Neuronal stem cell (in vitro differentiated cells): ENCODE data around the gene RABGAP1.

Experiments
- DNase-seq: peaks from one replicate; pipeline ENCODE4 v3.0.0-alpha.2; 2013; ENCODE audit warnings: low spot score
- H2AFZ ChIP-seq: one replicate; pipeline ENCODE4 v1.6.1; 2013; ENCODE audit warnings: mild to moderate bottlenecking, low read length, inconsistent platforms
- H2AK5ac ChIP-seq: 2 replicates; pipeline ENCODE4 v1.6.1; 2013; ENCODE audit warnings: low read depth, mild to moderate bottlenecking, inconsistent platforms, low read length, moderate library complexity, mixed read lengths
- H2BK120ac ChIP-seq: 2 replicates; pipeline ENCODE4 v1.6.1; 2013; ENCODE audit warnings: low read depth, mild to moderate bottlenecking, inconsistent platforms, low read length, moderate library complexity, mixed read lengths
- H2BK12ac ChIP-seq: one replicate; pipeline ENCODE4 v1.6.1; 2013; ENCODE audit warnings: low read length, inconsistent platforms
- H2BK15ac ChIP-seq: 2 replicates; pipeline ENCODE4 v1.6.1; 2013; ENCODE audit warnings: mild to moderate bottlenecking, low read length, inconsistent platforms, mixed read lengths
- H2BK5ac ChIP-seq: one replicate; pipeline ENCODE4 v1.6.1; 2013; ENCODE audit warnings: inconsistent platforms, mild to moderate bottlenecking, low read length, moderate library complexity
- H3K14ac ChIP-seq: one replicate; pipeline ENCODE4 v1.6.1; 2013; ENCODE audit warnings: low read length, inconsistent platforms
- H3K18ac ChIP-seq: 2 replicates; pipeline ENCODE4 v1.6.1; 2013; ENCODE audit warnings: low read length, inconsistent platforms
- H3K23ac ChIP-seq: 2 replicates; pipeline ENCODE4 v1.6.1; 2013; ENCODE audit warnings: low read depth, mild to moderate bottlenecking, mixed read lengths, low read length, inconsistent platforms; ENCODE audit not compliant: poor library complexity
- H3K27ac ChIP-seq: replicated peaks from 3 replicates; pipeline ENCODE4 v1.5.1; 2013; ENCODE audit warnings: low read length, inconsistent platforms
- H3K27me3 ChIP-seq, 3 experiments: 2 replicates each; pipeline ENCODE4 v1.6.1; 2013; ENCODE audit warnings: low read length in 3 of 3, mild to moderate bottlenecking in 2 of 3, inconsistent platforms in 1 of 3, low read depth in 1 of 3, mixed read lengths in 1 of 3, moderate library complexity in 1 of 3; ENCODE audit not compliant: control insufficient read depth in 3 of 3, insufficient read depth in 3 of 3
- H3K36me3 ChIP-seq, 2 donors: replicated peaks in 1 of 2; 2 replicates each; pipeline ENCODE4 v1.6.1; 2013; ENCODE audit warnings: low read length in 2 of 2; ENCODE audit not compliant: control insufficient read depth in 2 of 2, insufficient read depth in 2 of 2
- H3K4ac ChIP-seq: 2 replicates; pipeline ENCODE4 v1.6.1; 2013; ENCODE audit warnings: inconsistent platforms, mild to moderate bottlenecking, low read length, moderate library complexity
- H3K4me1 ChIP-seq, 2 donors: 1 replicate in 1 of 2; 2 replicates in 1 of 2; pipeline ENCODE4 v1.6.1; 2013; ENCODE audit warnings: low read length in 2 of 2, low read depth in 1 of 2; ENCODE audit not compliant: control insufficient read depth in 2 of 2, insufficient read depth in 1 of 2
- H3K4me2 ChIP-seq: one replicate; pipeline ENCODE4 v1.6.1; 2013; ENCODE audit warnings: mild to moderate bottlenecking, low read length, inconsistent platforms; ENCODE audit not compliant: insufficient read depth, poor library complexity, severe bottlenecking
- H3K4me3 ChIP-seq, 2 donors: 2 replicates each; pipeline ENCODE4 v1.5.1; 2013; ENCODE audit warnings: low read length in 2 of 2, mild to moderate bottlenecking in 2 of 2, inconsistent platforms in 1 of 2, moderate library complexity in 1 of 2
- H3K79me1 ChIP-seq: one replicate; pipeline ENCODE4 v1.6.1; 2013; ENCODE audit warnings: low read depth, mild to moderate bottlenecking, inconsistent platforms, low read length, moderate library complexity
- H3K9ac ChIP-seq: one replicate; pipeline ENCODE4 v1.6.1; 2013; ENCODE audit warnings: mild to moderate bottlenecking, low read depth, low read length, inconsistent platforms; ENCODE audit not compliant: poor library complexity
- H3K9me3 ChIP-seq, 2 donors: replicated peaks in 1 of 2; 2 replicates each; pipeline versions ENCODE3 to v1.6.1; 2013; ENCODE audit warnings: low read length in 2 of 2, mild to moderate bottlenecking in 2 of 2, inconsistent platforms in 1 of 2, low read depth in 1 of 2, mixed read lengths in 1 of 2, moderate library complexity in 1 of 2; ENCODE audit not compliant: control insufficient read depth in 2 of 2, insufficient read depth in 1 of 2
- H4K8ac ChIP-seq: one replicate; pipeline ENCODE4 v1.6.1; 2013; ENCODE audit warnings: low read depth, mild to moderate bottlenecking, inconsistent platforms, low read length, moderate library complexity
- H4K91ac ChIP-seq: one replicate; pipeline ENCODE4 v1.6.1; 2013; ENCODE audit warnings: low read length, low read depth, mild to moderate bottlenecking, inconsistent platforms; ENCODE audit not compliant: poor library complexity
- WGBS, 2 donors: extraction: QIAGEN DNeasy Blood & Tissue Kit; methylation state at CpG; one replicate each; pipeline ENCODE4 v1.1.7; 2013; ENCODE audit warnings: missing lambda C conversion rate in 2 of 2, mixed read lengths in 1 of 2; ENCODE audit not compliant: insufficient read length in 2 of 2, insufficient replicate concordance in 1 of 2; ENCODE audit errors: extremely low coverage in 2 of 2; 5-methylcytosine and 5-hydroxymethylcytosine counted together

RABGAP1 gene

DNA sequence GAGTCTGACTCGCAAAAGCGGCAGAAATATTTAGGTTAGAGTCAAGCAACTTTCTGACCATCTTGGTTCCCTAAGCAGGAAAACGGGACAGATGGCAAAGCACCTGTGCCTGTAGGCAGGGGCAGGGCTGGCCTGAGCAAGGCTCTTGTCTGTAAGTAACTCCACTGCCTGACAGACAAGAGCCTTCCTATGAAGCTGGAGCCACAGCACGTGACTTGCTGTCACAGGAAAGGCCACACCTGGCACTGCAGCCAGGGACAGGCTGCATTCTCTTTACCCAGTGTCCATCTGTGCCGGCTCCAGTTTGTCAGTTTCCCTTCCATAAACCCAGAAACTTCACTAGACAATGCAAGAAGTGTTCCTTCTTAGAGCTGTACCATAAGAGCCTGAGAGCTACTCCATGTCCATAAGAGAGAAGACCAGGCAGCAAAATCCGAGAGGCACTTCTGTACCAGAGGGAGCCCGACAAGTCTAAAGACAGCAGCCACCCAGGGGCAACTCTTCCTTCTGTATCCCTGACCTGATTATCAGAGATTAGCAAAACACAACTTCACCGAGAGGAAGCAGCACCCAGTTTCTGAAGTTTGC, 170.7 kb downstream of the RABGAP1 start:
- no peak for DNase-seq
- Histone ChIP-seq H3K27me3 (no peaks in the 10 kb centered on the region), H3K4me3 (no peak overlapping the region), H2AFZ (no peak overlapping the region), H3K18ac (peak overlapping the region; percentile 30), H2AK5ac (no peak overlapping the region), H3K27ac (peak overlapping the region; percentile 7), H2BK15ac (no peak overlapping the region), H2BK12ac (no peak overlapping the region), H3K23ac (no peak overlapping the region), H2BK5ac (no peak overlapping the region), H3K9me3 (no peaks in the 10 kb centered on the region), H3K4me1 (peaks cover 0 to 3% of the 10 kb centered on the region in 2 donors), H4K8ac (no peak overlapping the region), H3K36me3 (peaks cover 27 to 77% of the 10 kb centered on the region in 2 donors), H3K14ac (no peak overlapping the region), H3K79me1 (no peaks in the 10 kb centered on the region), H3K4me2 (no peak overlapping the region), H3K9ac (no peak overlapping the region), H2BK120ac (no peak overlapping the region), H3K4ac (no peak overlapping the region), H4K91ac (no peak overlapping the region)
- no CpG with 5 or more reads among the region's 8 CpGs for WGBS, 2 donors

DNA sequence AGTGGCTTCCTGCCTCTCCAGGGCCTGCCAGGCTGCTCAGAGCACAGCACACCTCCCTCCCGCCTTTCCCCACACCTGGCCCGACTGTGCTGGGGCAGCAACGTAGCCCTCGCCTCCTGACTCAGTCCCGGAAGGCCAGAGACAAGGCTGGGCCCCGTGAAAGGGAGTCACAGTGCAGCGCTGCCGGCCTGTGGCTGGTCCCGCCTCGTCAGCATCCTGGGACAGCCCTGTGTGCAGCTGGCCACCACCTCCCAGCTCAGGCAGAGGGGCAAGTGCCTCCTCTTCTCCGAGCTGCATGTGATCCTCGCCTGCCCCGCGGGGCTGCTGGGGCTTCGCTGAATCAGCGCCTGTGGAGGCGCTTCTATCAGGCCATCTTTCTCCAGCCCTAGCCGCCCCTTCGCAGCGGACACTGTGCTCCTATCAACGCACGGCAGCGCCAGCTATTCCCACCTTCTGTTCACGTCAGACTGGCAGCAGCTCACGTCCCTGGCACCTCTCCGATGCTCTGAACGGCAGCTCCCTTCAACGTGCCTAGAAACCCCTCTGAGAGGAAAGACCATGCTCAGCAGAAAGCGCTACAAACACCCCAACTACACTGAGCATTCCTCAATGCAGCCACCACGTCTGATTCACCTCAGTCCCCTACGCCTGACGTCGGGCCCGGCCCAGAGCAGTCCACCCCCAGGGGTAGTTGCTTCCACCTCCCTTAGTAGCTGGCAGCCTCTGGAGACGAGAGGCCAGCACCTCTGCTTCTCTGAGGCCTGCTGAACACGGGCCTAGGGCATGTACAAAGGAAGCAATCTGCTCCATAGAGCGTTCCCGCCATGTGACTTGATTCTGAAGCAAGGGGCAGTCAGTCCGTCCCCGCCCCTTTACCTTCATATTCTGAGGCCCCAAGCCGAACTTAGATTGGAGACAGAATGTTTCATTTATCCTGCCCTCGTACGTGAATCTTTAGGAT, 171.5 kb downstream of the RABGAP1 start:
- no peak overlapping the region for H3K4ac ChIP-seq
- H3K23ac ChIP-seq = peak overlapping the region; percentile 77
- no peak overlapping the region for H2AFZ ChIP-seq
- H3K4me3 ChIP-seq = no peak overlapping the region
- H3K18ac ChIP-seq = peak overlapping the region; percentile 84
- H3K14ac ChIP-seq = no peak overlapping the region
- H2BK12ac ChIP-seq = no peak overlapping the region
- H4K8ac ChIP-seq = no peak overlapping the region
- H3K4me1 ChIP-seq = peaks cover 0 to 3% of the 10 kb centered on the region in 2 donors
- peak overlapping the region; percentile 49 for H2AK5ac ChIP-seq
- H4K91ac ChIP-seq = no peak overlapping the region
- H2BK15ac ChIP-seq = no peak overlapping the region
- no peak overlapping the region for H3K4me2 ChIP-seq
- peak overlapping the region; percentile 54 for H3K9ac ChIP-seq
- no peaks in the 10 kb centered on the region for H3K9me3 ChIP-seq
- H3K27ac ChIP-seq = no peak overlapping the region
- H2BK5ac ChIP-seq = no peak overlapping the region
- peaks cover 23 to 70% of the 10 kb centered on the region in 2 donors for H3K36me3 ChIP-seq
- no peaks in the 10 kb centered on the region for H3K27me3 ChIP-seq
- DNase-seq = no peak
- H2BK120ac ChIP-seq = no peak overlapping the region
- H3K79me1 ChIP-seq = no peaks in the 10 kb centered on the region
- no CpG with 5 or more reads among the region's 43 CpGs for WGBS, 2 donors

DNA sequence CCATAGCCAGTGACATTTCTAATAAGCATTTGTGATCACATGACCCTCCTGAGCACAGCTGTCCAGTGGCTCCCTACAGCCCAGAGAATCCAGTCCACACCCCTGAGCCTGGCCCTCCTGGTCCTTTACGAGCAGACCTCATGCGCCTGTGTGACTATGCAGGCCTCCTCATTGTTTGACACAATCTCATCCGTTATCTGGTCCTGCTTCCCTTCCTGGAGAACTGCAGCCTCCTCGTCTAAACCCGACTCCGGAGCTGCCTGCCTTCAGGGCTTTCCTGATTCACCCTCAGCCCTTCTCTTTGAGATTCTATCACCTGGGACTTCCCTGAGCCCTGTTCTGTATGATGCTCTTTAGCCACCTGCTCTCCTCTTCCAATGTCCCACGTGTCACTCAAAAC, 172.4 kb downstream of the RABGAP1 start:
- Histone ChIP-seq H3K9me3 (no peaks in the 10 kb centered on the region), H4K91ac (no peak overlapping the region), H2BK12ac (no peak overlapping the region), H3K4me2 (no peak overlapping the region), H2AFZ (no peak overlapping the region), H3K27me3 (no peaks in the 10 kb centered on the region), H2BK15ac (no peak overlapping the region), H2AK5ac (no peak overlapping the region), H3K4ac (no peak overlapping the region), H3K18ac (no peak overlapping the region), H4K8ac (no peak overlapping the region), H3K27ac (no peak overlapping the region), H2BK5ac (no peak overlapping the region), H3K4me3 (no peak overlapping the region), H3K14ac (no peak overlapping the region), H3K4me1 (peaks cover 0 to 3% of the 10 kb centered on the region in 2 donors), H3K9ac (no peak overlapping the region), H3K36me3 (peaks cover 19 to 61% of the 10 kb centered on the region in 2 donors), H2BK120ac (no peak overlapping the region), H3K23ac (no peak overlapping the region), H3K79me1 (no peaks in the 10 kb centered on the region)
- no CpG with 5 or more reads among the region's 7 CpGs for WGBS, 2 donors
- DNase-seq = no peak
